Retinal pigment epithelial cell (primary cell): Measurements from ENCODE around the gene RHOH.

ENCODE experiments used
- DNase-seq: peaks from one replicate; pipeline ENCODE4 v3.0.0-alpha.2; 2010; ENCODE audit warnings: low read depth
- H3K4me3 ChIP-seq: 2 replicates; pipeline ENCODE4 v1.5.1; 2011; ENCODE audit warnings: mild to moderate bottlenecking, low read length, control low read depth, moderate library complexity
- TF ChIP-seq, protein P1 (sequence below): conservative IDR thresholded peaks from 2 replicates; pipeline ENCODE4 v1.5.1; 2011; ENCODE audit warnings: low read depth, low read length, control low read depth, inconsistent platforms

Gene RHOH

DNA sequence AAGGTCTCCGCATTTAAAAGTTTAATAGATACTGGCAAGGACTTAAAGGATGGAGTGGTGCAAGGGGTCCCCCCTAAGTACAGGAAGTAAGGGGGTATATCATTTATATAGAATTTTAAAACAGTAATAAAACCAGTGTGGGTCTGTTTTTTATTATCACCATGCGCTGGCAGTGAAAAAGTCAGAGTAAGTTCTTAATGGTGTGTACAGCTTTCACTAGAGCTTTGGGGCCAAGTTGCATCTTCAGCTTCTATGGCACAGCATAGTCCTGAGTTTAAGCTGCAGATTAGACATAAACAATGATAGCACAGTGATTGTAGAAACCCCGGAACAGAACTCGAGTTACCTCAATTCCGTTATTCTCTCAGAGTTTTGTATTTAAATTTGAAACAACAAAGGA lies 27.6 kb downstream of the RHOH start:
- TF ChIP-seq, protein P1, sequence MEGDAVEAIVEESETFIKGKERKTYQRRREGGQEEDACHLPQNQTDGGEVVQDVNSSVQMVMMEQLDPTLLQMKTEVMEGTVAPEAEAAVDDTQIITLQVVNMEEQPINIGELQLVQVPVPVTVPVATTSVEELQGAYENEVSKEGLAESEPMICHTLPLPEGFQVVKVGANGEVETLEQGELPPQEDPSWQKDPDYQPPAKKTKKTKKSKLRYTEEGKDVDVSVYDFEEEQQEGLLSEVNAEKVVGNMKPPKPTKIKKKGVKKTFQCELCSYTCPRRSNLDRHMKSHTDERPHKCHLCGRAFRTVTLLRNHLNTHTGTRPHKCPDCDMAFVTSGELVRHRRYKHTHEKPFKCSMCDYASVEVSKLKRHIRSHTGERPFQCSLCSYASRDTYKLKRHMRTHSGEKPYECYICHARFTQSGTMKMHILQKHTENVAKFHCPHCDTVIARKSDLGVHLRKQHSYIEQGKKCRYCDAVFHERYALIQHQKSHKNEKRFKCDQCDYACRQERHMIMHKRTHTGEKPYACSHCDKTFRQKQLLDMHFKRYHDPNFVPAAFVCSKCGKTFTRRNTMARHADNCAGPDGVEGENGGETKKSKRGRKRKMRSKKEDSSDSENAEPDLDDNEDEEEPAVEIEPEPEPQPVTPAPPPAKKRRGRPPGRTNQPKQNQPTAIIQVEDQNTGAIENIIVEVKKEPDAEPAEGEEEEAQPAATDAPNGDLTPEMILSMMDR: no peak
- no peak for DNase-seq
- no peak overlapping the region for H3K4me3 ChIP-seq

- TF ChIP-seq, protein P1: no peak
- H3K4me3 ChIP-seq: no peak overlapping the region
- DNase-seq: no peak
Observed at GRCh38 chr4:40225497-40225896, 28.7 kb downstream of the RHOH start.

DNA sequence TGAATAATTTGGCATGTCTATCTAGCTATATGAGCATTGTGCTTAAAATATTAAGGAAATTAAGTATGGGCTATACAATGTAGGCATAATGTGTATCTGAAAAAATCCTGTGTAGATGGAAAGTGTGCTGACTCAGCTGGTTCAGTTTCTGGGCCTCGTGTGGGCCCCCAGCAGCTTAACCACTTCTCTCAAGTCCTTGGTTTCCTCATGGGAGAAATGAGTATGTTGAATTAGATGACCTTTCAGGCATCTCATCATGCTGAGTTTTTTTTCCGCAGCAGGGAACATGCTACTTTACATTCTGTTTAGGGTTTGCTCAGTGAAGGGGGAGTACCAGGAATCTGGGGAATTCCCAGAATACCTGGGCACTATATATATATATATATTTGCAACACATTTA lies 30.5 kb downstream of the RHOH start:
- no peak for DNase-seq
- TF ChIP-seq, protein P1: no peak
- no peak overlapping the region for H3K4me3 ChIP-seq

- no peak overlapping the region for H3K4me3 ChIP-seq
- TF ChIP-seq, protein P1: peak; percentile 45
- DNase-seq: no peak
Observed at GRCh38 chr4:40228497-40229365, 31.9 kb downstream of the RHOH start.

GRCh38 chr4:40231316-40231863 lies 34.6 kb downstream of the RHOH start:
- H3K4me3 ChIP-seq: no peak overlapping the region
- TF ChIP-seq, protein P1: no peak
- no peak for DNase-seq

- DNase-seq: no peak
- TF ChIP-seq, protein P1: no peak
- no peak overlapping the region for H3K4me3 ChIP-seq
Observed at GRCh38 chr4:40232610-40233009, 35.8 kb downstream of the RHOH start.

DNA sequence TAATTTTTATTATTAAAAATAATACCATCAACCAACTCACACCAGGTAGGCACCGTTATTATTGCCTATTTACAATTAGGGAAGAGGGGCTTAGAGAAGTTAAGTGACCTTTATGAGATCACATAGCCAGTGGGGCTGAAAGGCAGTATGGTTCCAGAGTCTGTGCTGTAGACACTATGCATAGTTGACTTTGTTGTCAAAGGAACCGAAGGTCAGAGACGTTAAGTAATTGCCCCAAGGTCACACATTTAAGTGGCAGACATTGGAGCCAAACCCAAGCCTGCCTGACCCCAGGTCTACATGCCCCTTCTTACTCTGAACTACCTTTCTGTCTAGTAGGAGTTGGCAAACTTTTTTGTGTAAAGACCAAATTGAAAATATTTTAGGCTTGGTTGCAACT lies 36.4 kb downstream of the RHOH start:
- H3K4me3 ChIP-seq: no peak overlapping the region
- TF ChIP-seq, protein P1: no peak
- no peak for DNase-seq
